ENCODE data around the gene PIM3. TPM values are rescaled to one million over a fixed set of nuclear protein-coding genes. Genes with fewer than 3 reads are reported as not detected.
A peak's percentile ranks its signal among the peaks of the same experiment; 100 is the strongest.

The PIM3 gene
- total RNA-seq, 1 experiment from 2014 or later: 42.9 TPM

GRCh38 chr22:49999063-49999945 is 38.7 kb downstream of the PIM3 start:
- peaks cover 25% of the 10 kb centered on the region for H3K27me3 Mint-ChIP-seq (ENCODE audit: low read depth)
- peak; percentile 82 for ATAC-seq
- H3K9me3 Mint-ChIP-seq: no peaks in the 10 kb centered on the region
- peak overlapping the region; percentile 70 for H3K4me3 Mint-ChIP-seq
- DNase-seq (ENCODE audit: low spot score): peak; percentile 74
- H3K36me3 Mint-ChIP-seq: no peaks in the 10 kb centered on the region
- POLR2A ChIA-PET: no interaction called here
- TF ChIP-seq USF1 (CRISPR knock-in tag; IDR thresholded peaks at IDR 0.05) (no peak), SOX15 (CRISPR knock-in tag; IDR thresholded peaks at IDR 0.05) (no peak)
- peaks cover 9% of the 10 kb centered on the region for H3K4me1 Mint-ChIP-seq
- CTCF ChIA-PET: interaction anchor here (2.6 to 5.4 kb wide), 2 partner anchors 16 to 31 kb away, joined by 9 to 38 read pairs; no protein-coding TSS in a partner anchor
- peak overlapping the region; percentile 80; the same call in 1 of the 2 replicates for H3K27ac Mint-ChIP-seq

- DNase-seq (ENCODE audit: low spot score) (no peak), ATAC-seq (peak; percentile 18)
- Mint-ChIP-seq H3K36me3 (no peaks in the 10 kb centered on the region), H3K4me3 (peak overlapping the region; percentile 42), H3K27ac (no peak overlapping the region), H3K27me3 (ENCODE audit: low read depth) (peaks cover 25% of the 10 kb centered on the region), H3K4me1 (peaks cover 9% of the 10 kb centered on the region), H3K9me3 (no peaks in the 10 kb centered on the region)
- ChIA-PET CTCF (interaction anchor here (2.6 to 5.4 kb wide), 2 partner anchors 17 to 30 kb away, joined by 9 to 38 read pairs; no protein-coding TSS in a partner anchor), POLR2A (interaction anchor here (0.6 kb wide), 1 partner anchor 63 kb away, joined by 4 read pairs; no protein-coding TSS in a partner anchor)
- TF ChIP-seq MAX (CRISPR knock-in tag; IDR thresholded peaks at IDR 0.05) (0 out of 2 replicates have a peak, but pooled peaks have one; percentile 37), ZNF416 (CRISPR knock-in tag; IDR thresholded peaks at IDR 0.05) (no peak), ATF6 (CRISPR knock-in tag; IDR thresholded peaks at IDR 0.05) (no peak), ATF2 (CRISPR knock-in tag; IDR thresholded peaks at IDR 0.05; ENCODE audit: borderline replicate concordance, low read depth) (no peak), FOXP1 (CRISPR knock-in tag; IDR thresholded peaks at IDR 0.05; ENCODE audit: borderline replicate concordance) (peak; percentile 45; the same call in 1 of the 2 replicates), ZBTB43 (CRISPR knock-in tag; IDR thresholded peaks at IDR 0.05) (0 out of 2 replicates have a peak, but pooled peaks have one; percentile 35)
Observed at GRCh38 chr22:49999946-50000586, 39.5 kb downstream of the PIM3 start.

- DNase-seq (ENCODE audit: low spot score) (no peak), ATAC-seq (no peak)
- TF ChIP-seq PRDM15 (CRISPR knock-in tag; IDR thresholded peaks at IDR 0.05) (0 out of 2 replicates have a peak, but pooled peaks have one; percentile 13), ZNF317 (CRISPR knock-in tag; IDR thresholded peaks at IDR 0.05; ENCODE audit: borderline replicate concordance, low read depth) (no peak), FOXP4 (CRISPR knock-in tag; IDR thresholded peaks at IDR 0.05) (0 out of 2 replicates have a peak, but pooled peaks have one; percentile 32)
- H3K4me3 Mint-ChIP-seq: no peak overlapping the region; the same call in 1 of the 2 replicates
- H3K9me3 Mint-ChIP-seq: no peaks in the 10 kb centered on the region
- ChIA-PET CTCF (interaction anchor here (1.9 to 5.4 kb wide), 3 partner anchors 17 to 59 kb away, joined by 4 to 38 read pairs (median 9); no protein-coding TSS in a partner anchor), POLR2A (interaction anchor here (0.6 kb wide), 1 partner anchor 63 kb away, joined by 4 read pairs; no protein-coding TSS in a partner anchor)
- no peaks in the 10 kb centered on the region for H3K36me3 Mint-ChIP-seq
- peaks cover 9% of the 10 kb centered on the region for H3K4me1 Mint-ChIP-seq
- H3K27ac Mint-ChIP-seq: no peak overlapping the region
- peaks cover 25% of the 10 kb centered on the region for H3K27me3 Mint-ChIP-seq (ENCODE audit: low read depth)
Observed at GRCh38 chr22:50000587-50001387, 40.2 kb downstream of the PIM3 start.
